Measurements from ENCODE around the gene INPP5J.

GRCh38 chr22:31080164-31080847 lies 42.5 kb upstream of the INPP5J start:
- no peak for TF ChIP-seq POLR2A (IDR thresholded peaks at IDR 0.05)
- TF ChIP-seq, protein P1, sequence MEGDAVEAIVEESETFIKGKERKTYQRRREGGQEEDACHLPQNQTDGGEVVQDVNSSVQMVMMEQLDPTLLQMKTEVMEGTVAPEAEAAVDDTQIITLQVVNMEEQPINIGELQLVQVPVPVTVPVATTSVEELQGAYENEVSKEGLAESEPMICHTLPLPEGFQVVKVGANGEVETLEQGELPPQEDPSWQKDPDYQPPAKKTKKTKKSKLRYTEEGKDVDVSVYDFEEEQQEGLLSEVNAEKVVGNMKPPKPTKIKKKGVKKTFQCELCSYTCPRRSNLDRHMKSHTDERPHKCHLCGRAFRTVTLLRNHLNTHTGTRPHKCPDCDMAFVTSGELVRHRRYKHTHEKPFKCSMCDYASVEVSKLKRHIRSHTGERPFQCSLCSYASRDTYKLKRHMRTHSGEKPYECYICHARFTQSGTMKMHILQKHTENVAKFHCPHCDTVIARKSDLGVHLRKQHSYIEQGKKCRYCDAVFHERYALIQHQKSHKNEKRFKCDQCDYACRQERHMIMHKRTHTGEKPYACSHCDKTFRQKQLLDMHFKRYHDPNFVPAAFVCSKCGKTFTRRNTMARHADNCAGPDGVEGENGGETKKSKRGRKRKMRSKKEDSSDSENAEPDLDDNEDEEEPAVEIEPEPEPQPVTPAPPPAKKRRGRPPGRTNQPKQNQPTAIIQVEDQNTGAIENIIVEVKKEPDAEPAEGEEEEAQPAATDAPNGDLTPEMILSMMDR (IDR thresholded peaks at IDR 0.05): no peak
- no peak for TF ChIP-seq EP300 (IDR thresholded peaks at IDR 0.05)

All from ovary (tissue), 3 donors.